GM19043 (cell line): Measurements from ENCODE around the gene RNF145.
"Not testable (repeated sequence)": the region's sequence is repeated elsewhere in the genome, so short reads cannot be mapped to it uniquely, and the experiment has no call there.

Experiments used
- ATAC-seq: cut with Tn5 transposase; IDR thresholded peaks from one replicate; pipeline ENCODE4 v1.9.1; 2021; ENCODE audit warnings: low read depth; ENCODE audit not compliant: unreplicated experiment

Gene RNF145

DNA sequence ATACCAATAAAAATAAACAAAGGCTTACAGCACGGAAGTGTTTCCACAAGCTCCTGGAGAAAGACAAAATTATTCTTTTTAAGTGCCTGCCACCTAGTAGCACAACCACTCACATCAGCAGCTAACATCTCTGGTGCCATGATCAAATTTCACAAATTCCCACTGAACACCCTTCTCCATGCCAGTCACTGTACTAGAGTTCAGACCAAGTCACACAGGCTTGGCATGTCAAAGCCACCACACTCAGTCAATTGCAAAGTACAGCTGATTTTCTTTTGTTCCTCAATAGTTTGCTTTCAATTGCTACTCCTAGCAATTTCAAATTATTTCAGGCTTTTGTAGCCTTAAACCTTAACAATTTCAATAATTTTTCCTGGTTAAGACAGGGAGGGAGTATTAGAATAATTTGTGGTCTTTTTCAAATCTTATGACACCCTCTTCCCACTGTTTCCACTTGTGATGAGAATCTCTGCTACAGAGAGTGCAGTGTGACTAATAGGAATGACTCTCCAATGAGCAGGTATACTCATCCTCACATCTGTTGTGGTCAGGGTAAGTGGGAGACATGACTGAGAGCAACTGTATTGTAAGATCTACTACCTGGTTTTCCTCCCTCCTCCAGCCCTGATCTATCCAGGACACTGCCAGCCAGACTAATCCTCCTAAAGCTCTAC, 46.2 kb downstream of the RNF145 start:
- no peak for ATAC-seq

DNA sequence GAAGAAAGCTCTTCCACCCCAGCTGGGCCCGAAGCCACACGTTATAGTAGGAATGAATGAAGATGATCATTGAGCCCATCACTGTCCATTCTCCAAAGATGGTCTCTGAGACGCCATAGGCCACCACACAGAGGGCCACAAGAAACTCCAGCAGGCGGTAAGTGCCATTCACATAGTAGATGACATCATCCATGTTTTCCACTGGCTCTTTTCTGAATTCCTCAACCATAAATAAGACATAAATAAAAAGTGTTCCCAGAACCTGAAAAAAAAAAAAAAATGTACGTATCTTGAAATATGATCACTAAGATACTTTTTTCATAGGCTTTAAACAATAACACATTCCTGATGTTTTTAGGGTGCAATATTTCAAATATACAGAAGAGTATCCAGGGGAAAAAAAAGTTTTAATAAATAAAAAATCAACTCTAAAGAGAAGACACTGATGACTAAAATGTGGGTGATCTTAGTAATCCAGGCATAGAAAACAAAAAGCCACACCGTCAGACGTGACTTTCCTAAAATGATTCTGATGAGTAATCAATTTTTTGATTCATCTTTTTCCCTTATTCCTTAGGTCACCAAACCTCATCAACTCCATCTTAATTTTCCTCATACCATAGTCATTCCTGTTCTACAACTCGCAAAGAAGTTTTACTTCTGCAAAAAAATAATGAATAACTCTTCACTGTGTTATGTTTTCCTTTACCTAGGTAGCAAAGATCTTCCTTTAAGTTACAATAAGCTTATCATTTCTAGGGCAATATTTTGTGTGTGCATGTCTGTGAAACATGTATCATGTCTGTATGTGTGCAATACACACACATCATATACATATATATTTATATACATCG, 47.8 kb downstream of the RNF145 start:
- ATAC-seq = no peak

GRCh38 chr5:159158553-159159091, 50.7 kb downstream of the RNF145 start:
- ATAC-seq = not testable (repeated sequence)

GRCh38 chr5:159157552-159157951, 51.8 kb downstream of the RNF145 start:
- no peak for ATAC-seq

DNA sequence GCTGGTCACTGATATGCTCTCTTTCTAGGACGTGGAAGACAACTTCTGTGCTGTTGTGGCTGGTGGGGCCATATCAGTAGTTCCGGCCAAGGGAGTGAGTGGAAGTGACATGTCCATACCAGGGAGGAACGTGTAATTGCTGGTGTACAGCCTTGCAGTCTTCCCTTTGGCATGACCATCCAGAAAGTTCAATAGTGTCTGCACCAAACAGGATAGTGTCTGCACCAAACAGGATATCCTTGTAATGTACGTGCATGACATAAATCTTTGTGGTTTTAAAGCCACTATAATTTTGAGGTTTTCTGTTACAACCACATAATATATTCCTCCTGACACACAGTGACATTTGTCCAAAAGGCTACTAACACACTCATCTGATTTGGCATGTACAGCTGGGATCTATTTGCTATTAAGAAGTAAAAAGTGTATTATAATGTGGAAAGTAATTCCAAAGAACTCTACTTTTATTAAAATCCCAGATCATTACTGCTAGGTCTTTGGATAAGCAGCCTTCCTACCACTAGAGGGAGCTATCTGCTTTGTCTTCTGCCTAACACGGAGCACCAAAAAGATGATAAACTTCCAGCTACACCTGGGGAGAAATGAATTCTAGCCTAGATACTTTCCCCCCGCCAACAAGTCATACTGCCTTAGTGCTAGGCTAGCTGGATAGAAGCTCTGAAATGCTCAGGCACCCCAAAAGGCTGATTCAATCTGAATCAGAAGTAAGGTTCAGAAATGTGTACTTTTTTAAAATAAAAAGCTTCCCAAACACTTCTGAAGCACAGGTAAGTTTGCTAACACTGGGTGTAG, 52.7 kb downstream of the RNF145 start:
- ATAC-seq = no peak

DNA sequence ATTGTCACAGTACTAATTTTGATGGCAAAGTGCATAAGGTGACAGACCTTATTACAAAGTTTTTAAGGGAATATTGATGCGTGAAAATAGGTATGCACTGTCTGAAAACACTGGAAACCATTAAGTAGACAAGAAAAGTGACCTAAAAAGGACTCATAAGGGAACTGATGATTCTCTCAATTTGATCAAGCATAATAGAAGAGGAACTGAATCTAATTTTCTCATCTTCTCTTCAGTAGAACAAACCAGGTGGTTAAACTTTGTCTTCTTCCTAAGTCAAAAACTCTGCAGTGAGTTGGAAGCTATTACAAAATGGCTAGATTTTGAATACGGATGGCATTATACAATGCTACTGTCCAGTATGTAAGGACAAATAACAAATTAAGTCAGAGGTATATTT, 53.4 kb downstream of the RNF145 start:
- no peak for ATAC-seq

DNA sequence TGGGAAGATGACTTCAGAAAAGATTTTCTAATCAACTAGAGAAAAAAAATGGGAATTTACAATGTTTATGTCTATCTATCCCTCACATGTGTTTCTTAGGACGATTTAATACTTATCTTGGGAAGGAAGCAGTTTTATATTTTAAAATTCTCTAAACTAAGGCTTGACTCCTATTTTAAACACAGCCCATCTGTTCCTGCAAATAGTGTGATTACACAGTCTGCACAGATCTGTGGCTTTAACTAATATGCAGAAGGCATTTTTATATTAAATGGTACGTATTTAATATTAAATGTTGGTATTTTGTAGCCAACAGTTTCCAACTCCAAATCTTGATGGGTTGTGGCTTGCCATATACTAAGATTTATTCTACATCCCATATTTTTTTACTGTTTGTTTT, 56.5 kb downstream of the RNF145 start:
- no peak for ATAC-seq

GRCh38 chr5:159149085-159149484, 60.3 kb downstream of the RNF145 start:
- ATAC-seq = no peak

DNA sequence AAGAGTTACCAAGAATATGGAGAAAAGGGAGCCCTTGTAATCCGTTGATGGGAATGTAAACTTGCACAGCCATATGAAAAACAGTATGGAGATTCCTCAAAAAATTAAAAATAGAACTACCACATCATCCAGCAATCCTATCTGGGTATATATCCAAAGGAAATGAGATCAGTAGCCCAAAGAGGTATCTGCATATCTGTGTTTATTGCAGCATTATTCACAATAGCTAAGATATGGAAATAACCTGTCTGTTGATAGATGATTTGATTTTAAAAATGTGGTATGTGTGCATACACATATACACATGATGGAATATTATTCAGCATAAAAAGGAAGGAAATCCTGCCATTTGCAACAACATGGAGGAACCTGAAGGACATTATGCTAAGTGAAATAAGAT, 61.4 kb downstream of the RNF145 start:
- ATAC-seq = no peak

- ATAC-seq = no peak
Observed at GRCh38 chr5:159146839-159147238, 62.5 kb downstream of the RNF145 start.

DNA sequence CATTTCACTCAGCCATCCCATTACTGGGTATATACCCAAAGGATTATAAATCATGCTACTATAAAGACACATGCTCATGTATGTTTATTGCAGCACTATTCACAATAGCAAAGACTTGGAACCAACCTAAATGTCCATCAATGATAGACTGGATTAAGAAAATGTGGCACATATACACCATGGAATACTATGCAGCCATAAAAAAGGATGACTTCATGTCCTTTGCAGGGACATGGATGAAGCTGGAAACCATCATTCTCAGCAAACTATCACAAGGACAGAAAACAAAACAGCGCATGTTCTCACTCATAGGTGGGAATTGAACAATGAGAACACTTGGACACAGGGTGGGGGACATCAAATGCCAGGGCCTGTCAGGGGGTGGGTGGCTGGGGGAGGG, 64.2 kb downstream of the RNF145 start:
- ATAC-seq = not testable (repeated sequence)

DNA sequence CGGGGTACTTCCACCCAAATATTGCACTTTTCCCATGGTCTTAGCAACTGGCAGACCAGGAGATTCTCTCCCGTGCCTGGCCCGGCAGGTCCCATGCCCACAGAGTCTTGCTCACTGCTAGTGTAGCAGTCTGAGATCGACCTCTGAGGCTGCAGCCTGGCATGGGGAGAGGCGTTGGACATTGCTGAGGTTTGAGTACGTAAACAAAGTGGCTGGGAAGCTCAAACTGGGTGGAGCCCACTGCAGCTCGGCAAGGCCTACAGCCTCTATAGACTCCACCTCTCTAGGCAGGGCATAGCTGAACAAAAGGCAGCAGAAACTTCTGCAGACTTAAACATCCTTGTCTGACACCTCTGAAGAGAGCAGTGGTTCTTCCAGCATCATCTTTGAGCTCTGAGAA, 69.6 kb downstream of the RNF145 start:
- ATAC-seq = no peak

- no peak for ATAC-seq
Observed at GRCh38 chr5:159135896-159136531, 73.3 kb downstream of the RNF145 start.

GRCh38 chr5:159133041-159133741, 76.2 kb downstream of the RNF145 start:
- ATAC-seq = no peak

- ATAC-seq = no peak
Observed at GRCh38 chr5:159132429-159133040, 76.8 kb downstream of the RNF145 start.

DNA sequence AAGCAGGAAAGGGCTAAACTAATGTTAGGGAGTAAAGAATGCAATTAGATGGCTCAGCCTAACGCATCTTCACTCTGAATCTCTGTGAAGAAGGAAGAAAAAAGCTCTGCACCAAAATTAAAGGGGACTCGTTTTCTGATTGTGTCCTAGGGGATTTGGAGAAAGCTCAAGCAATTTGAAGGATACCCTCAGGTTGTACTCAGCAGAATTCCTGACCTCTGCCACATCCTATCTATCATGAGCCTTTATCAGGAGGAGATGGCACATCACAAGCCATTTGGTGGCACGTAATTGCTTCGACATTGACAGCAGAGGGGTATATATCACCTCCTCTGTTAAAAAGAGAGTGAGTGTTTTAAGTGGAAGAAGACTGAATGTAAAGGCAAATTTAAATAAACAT, 77.4 kb downstream of the RNF145 start:
- no peak for ATAC-seq

- no peak for ATAC-seq
Observed at GRCh38 chr5:159130871-159131270, 78.5 kb downstream of the RNF145 start.

DNA sequence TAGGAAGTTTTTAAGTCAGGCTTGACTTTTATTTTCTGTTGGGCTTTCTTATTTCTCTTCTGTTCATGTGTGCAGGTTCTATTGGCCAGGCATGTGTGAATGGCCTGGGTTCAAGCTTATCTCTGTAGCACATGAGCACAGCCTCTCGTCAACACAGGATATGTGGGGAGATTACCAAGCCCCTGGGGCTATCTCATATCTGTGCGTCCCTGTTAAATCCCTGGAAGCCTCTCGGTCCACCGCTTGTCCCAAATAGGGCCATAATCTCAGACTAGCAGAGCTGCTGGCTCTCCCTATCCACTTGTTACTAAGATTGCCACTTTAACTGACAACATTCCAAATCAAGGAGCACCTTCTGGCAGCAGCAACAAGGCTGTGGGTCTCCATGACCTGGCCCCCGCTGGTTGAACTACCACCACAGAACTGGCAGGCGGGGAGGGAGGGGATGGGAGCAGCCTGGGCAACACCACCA, 81.2 kb downstream of the RNF145 start:
- ATAC-seq = no peak

- no peak for ATAC-seq
Observed at GRCh38 chr5:159123700-159124099, 85.7 kb downstream of the RNF145 start.
